GM12892 (cell line): Measurements from ENCODE around the gene ACSS1.

Experiments used
- DNase-seq: peaks from one replicate; pipeline ENCODE4 v3.0.0; 2011; ENCODE audit not compliant: insufficient read length
- FAIRE-seq: peaks from 2 replicates; lab custom pipeline; 2011; peaks lifted over from hg19 to GRCh38; lab: Jason Lieb, UNC
- POLR2A ChIP-seq: IDR thresholded peaks from 2 replicates; pipeline ENCODE4 v1.6.1; 2011; ENCODE audit warnings: low read depth, low read length, control low read depth
- POLR2AphosphoS5 ChIP-seq: IDR thresholded peaks from 2 replicates; pipeline ENCODE4 v1.6.1; 2011; ENCODE audit warnings: low read depth, low read length, control low read depth
- TAF1 ChIP-seq: IDR thresholded peaks from 2 replicates; pipeline ENCODE4 v1.6.1; 2011; ENCODE audit warnings: low read depth, mild to moderate bottlenecking, control low read depth, low read length, borderline replicate concordance

ACSS1 gene

GRCh38 chr20:25031241-25031640 is 26.7 kb downstream of the ACSS1 start:
- FAIRE-seq: no peak
- TF ChIP-seq POLR2A: no peak
- TF ChIP-seq TAF1: no peak
- TF ChIP-seq POLR2AphosphoS5: no peak
- DNase-seq: no peak

GRCh38 chr20:25030649-25031207 is 27.2 kb downstream of the ACSS1 start:
- TF ChIP-seq POLR2A (no peak), TAF1 (no peak), POLR2AphosphoS5 (no peak)
- DNase-seq (no peak), FAIRE-seq (no peak)

GRCh38 chr20:25030007-25030648 is 27.8 kb downstream of the ACSS1 start:
- no peak for TF ChIP-seq TAF1
- TF ChIP-seq POLR2A: no peak
- TF ChIP-seq POLR2AphosphoS5: no peak
- FAIRE-seq (no peak), DNase-seq (no peak)

- no peak for FAIRE-seq
Observed at GRCh38 chr20:25025986-25026605, 31.8 kb downstream of the ACSS1 start.

GRCh38 chr20:25025091-25025861 is 32.7 kb downstream of the ACSS1 start:
- DNase-seq (no peak), FAIRE-seq (no peak)

More at GRCh38 chr20:25025986-25026605, 31.8 kb downstream of the ACSS1 start:
- DNase-seq: no peak
- TF ChIP-seq POLR2A (no peak), POLR2AphosphoS5 (no peak), TAF1 (no peak)

GRCh38 chr20:25024171-25024570 is 33.8 kb downstream of the ACSS1 start:
- no peak for TF ChIP-seq TAF1
- no peak for TF ChIP-seq POLR2A
- no peak for TF ChIP-seq POLR2AphosphoS5
- FAIRE-seq: no peak
- no peak for DNase-seq

More at GRCh38 chr20:25025091-25025861, 32.7 kb downstream of the ACSS1 start:
- TF ChIP-seq POLR2A (no peak), TAF1 (no peak), POLR2AphosphoS5 (no peak)

- TF ChIP-seq POLR2A: no peak
- FAIRE-seq (no peak), DNase-seq (no peak)
Observed at GRCh38 chr20:25023356-25023755, 34.6 kb downstream of the ACSS1 start.

- DNase-seq: no peak
- FAIRE-seq: no peak
- no peak for TF ChIP-seq POLR2A
- no peak for TF ChIP-seq POLR2AphosphoS5
- TF ChIP-seq TAF1: no peak
Observed at GRCh38 chr20:25022680-25023079, 35.3 kb downstream of the ACSS1 start.

- FAIRE-seq: no peak
- DNase-seq: no peak
- no peak for TF ChIP-seq POLR2A
- TF ChIP-seq POLR2AphosphoS5: no peak
- TF ChIP-seq TAF1: no peak
Observed at GRCh38 chr20:25021336-25021735, 36.6 kb downstream of the ACSS1 start.

GRCh38 chr20:25020901-25021301 is 37.0 kb downstream of the ACSS1 start:
- TF ChIP-seq POLR2AphosphoS5: no peak
- no peak for TF ChIP-seq POLR2A
- TF ChIP-seq TAF1: no peak
- FAIRE-seq (no peak), DNase-seq (no peak)

- no peak for FAIRE-seq
- TF ChIP-seq POLR2AphosphoS5 (no peak), TAF1 (no peak), POLR2A (no peak)
- DNase-seq: no peak
Observed at GRCh38 chr20:25020345-25020744, 37.6 kb downstream of the ACSS1 start.
